ENCODE results near the gene SELENOT.

The SELENOT gene

DNA sequence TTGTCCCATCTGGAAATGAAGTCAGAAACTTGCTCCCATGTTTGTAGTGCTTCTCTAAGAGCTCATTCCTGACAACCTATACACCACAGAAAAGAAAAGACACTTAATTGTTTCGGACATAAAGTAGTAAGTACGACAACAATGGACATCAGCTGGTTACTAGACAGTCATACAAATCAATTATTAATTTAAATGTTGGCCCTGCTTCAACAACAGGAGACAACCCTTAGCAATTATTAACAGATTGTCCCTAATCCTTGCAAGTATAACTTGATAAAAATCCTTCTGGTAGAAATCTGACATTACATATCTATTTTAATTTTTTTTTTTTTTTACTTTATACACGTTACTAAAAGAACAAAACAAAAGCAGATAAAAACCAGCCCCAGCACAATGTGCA, 70.8 kb downstream of the SELENOT start:
- DNase-seq, result no peak

DNA sequence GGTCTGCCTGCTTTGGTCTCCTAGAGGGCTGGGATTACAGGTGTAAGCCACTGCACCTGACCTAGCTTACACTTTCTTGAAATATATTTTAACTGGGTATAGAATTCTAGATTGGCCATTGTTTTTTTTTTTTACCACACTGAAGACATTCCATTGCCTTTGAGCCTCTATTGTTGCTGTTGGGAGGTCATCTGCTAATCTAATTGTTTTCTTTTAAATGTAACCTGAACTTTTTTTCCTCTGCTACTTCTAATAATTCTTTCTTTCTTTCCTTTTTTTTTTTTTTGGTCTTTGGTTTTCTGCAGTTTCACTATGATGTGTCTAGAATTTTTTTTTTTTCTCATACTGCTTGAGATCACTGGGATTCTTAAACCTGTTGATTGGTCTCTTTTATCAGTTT, 72.5 kb downstream of the SELENOT start:
- no peak for DNase-seq
